ENCODE data around the gene CLEC2L.

CLEC2L gene

DNA sequence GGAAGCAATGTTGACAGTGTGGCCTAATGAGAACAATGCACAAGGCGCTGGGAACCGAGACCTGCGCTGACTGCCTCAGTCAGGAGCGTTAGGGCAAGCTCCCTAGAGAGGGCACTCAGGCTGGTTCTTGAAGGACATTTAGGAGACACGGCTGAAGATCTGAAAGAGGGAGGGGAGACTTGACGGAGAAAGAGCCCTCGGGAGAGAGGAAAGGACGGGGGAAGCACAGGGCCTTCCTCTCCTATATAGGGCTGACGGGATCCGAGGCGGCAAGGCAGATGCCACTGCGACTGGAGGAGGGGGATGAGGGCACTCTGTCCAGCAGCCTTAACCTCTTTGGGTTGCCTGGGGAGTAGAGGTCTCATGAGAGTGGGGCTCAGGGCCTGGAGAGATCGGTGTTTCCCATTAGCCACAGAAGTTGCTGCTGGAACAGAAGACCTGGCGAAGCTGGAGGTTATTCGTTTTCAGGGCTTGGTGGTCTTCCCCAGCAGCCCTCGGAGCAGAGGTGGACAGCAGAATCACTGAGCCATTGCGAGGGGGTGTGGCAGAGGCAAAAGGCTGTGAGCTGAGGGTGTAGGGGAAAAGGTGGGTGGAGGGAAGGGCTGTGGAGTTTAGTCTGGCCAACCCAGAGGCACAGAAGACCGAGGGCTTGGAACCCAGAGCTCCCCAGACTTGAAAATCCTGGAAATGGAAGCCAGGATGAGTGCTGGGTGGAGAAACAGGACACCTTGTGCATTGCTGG lies 36.0 kb downstream of the CLEC2L start:
- no peak for DNase-seq

DNA sequence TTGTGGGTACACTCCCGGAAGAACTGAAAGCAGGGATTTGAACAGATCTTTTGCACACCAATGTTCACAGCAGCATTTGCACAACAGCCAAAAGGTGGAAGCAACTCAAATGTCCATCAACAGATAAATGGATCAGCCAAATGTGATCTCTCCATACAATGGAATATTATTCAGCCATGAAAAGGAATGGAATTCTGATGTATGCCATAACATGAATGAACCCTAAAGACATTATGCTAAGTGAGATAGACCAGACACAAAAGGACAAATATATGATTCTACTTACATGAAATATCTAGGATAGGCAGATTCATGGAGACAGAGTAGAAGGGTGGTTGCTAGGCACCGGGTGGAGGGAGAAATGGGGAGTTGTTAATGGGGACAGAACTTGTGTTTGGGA lies 36.7 kb downstream of the CLEC2L start:
- DNase-seq: no peak

GRCh38 chr7:139560678-139561077 lies 37.2 kb downstream of the CLEC2L start:
- no peak for DNase-seq

DNA sequence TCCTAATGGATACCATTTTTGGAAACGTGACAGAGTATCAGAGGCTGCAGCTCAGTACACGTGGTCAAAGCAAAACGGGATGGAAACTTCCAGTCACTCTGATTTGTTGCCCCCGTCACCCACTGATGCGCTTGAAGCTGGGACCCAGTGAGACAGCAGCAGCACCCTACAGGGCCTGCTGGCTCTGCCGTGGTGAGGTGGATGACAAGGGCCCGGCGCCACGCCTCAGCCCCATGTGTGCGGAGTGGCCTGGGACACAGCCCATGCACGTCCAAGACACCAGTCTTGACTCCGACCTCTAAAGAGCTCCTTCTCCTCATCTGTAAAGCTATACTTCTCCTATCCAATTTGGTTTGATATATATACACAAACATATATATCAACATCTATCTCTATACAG lies 39.0 kb downstream of the CLEC2L start:
- DNase-seq: no peak

DNA sequence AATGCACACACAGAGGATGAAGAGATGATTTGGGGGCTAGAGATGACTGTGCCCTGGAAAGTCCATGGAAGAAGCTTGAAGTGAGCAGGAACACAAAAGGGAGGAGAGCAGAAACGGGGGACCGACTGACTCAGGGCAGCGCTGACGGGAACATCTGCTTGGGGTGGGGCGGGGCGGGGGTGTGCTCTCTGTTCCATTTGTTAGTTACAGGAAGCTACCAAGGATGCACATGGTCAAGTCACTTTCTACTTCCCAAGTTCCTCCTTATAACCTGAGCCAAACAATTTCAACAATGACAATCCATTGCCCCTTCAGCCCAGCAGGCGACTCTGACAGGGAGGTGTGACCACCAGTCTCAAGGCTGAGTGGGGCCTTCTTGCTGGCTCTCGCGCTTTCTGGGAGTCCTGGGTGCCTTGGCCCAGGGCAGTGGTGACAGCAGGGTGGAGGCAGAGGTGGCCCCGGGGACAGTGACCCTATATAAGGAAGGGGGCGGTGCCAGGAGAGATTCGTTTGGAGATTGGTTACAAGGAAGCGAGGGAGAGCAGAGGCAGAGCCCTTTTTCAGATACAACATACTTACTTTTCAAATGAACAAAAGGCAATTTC lies 39.6 kb downstream of the CLEC2L start:
- DNase-seq: no peak

DNA sequence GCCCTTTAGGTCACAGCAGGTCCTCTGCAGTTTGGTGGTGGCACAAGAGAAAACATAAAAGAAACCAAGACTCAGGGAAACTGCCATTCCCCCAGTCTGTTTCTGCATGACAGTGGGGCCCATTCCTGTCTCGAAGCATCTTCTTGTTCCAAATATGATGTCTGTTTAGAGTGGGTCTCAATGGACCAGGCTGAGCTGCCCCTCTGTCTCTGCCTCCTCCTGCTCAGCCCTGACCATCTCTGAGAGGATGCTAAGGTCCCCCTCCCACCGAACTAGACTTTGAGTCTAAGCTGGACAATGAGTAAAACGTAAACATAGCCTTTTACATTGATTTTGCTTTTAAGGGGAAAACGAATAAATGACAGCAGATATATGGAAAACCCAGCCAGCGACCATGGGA lies 40.4 kb downstream of the CLEC2L start:
- no peak for DNase-seq

- DNase-seq: no peak
Observed at GRCh38 chr7:139566075-139566474, 42.6 kb downstream of the CLEC2L start.

- no peak for DNase-seq
Observed at GRCh38 chr7:139566736-139567646, 43.5 kb downstream of the CLEC2L start.

GRCh38 chr7:139567647-139568345 lies 44.3 kb downstream of the CLEC2L start:
- no peak for DNase-seq

DNA sequence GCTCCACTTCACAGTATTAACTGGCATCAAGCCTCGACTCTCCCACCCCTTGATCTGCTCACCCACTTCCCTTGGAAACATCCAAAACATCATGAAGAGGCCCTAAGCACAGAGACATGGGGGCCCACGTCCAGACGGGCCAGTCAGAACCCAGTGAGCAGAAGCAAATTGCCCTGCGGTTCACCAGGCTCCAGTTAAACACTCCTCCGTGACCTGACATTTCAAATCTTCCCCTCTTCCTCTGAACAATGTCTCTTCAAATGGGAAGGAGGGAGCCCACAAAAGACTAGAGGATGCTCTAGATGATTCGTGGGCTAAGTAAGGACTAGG lies 44.8 kb downstream of the CLEC2L start:
- no peak for DNase-seq

GRCh38 chr7:139568813-139569490 lies 45.5 kb downstream of the CLEC2L start:
- DNase-seq: no peak

DNA sequence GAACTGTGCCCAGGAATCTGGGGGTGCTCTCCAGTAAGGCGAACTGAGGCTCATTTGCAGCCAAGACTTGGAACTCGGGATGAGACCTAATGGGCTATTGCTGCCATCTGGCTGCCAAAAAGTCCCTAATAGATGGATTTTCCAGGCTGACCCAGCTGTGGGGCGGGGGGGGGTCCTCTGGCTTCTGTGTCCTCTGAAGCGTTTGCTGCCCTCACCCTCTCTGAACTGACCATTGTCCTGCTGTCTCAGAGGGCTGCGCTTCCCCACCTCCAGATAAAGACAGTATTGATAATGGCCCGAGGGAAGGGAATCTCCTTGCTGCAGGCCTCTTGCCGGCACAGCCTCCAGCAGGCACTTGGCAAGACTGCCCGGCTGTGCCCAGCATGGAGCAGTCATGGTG lies 46.6 kb downstream of the CLEC2L start:
- no peak for DNase-seq

DNA sequence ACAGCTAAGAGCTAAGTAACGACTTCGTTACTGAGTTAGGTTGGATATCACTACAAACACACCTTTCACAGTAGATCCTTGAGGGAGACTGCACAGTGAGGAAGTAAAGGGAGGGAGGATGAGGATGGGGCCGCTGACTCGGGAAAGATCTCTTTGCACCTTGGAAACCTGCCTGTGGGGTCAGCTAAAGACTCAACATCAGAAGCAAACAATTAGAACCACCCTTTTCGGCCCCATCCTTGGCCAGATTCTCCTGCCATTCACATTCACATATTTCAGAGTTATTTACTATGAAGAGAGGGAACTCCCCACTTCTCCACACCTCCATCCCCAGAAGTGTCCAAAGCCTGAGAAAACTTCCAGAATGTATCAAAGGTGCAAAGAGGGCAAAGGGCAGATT lies 47.1 kb downstream of the CLEC2L start:
- no peak for DNase-seq

DNA sequence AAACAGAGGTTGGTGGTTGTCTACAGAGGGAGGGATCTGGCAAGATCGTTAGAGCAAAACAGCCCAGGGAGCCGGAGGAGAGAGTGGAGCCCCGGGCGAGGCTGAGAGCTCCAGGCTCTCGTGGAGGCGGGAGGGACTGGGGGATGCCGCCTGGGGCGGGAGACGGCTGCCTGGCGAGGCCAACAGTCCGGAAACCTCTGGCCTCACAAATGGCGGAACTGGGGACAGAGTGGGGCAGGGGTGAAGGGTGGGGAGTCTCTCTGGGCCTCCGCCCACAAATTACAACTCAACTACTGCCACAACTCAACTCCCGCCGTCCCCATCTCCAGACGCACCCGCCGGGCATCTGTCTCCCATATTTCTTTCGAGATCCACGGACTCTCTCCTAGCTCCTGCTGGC lies 47.7 kb downstream of the CLEC2L start:
- no peak for DNase-seq

- DNase-seq: no peak
Observed at GRCh38 chr7:139571651-139572050, 48.2 kb downstream of the CLEC2L start.

DNA sequence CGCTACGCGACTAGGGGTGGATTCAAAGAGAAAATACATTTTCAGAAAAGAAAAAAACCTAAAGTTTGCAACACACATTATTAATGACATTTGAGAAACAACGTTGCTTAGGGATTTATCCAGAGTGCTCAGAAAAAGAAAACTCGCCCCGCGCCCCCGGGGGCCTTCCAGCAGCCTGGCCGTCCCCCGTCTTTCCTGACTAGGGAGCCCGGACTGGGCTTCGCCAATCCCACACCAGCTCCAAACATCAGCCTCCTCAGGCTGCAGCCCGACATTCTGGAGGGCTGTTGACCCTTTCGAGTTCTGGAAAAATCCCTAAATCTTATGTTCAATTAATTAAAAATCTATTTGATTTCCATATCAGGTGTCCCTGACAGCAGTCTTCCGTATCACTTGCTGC lies 48.6 kb downstream of the CLEC2L start:
- DNase-seq: no peak

DNA sequence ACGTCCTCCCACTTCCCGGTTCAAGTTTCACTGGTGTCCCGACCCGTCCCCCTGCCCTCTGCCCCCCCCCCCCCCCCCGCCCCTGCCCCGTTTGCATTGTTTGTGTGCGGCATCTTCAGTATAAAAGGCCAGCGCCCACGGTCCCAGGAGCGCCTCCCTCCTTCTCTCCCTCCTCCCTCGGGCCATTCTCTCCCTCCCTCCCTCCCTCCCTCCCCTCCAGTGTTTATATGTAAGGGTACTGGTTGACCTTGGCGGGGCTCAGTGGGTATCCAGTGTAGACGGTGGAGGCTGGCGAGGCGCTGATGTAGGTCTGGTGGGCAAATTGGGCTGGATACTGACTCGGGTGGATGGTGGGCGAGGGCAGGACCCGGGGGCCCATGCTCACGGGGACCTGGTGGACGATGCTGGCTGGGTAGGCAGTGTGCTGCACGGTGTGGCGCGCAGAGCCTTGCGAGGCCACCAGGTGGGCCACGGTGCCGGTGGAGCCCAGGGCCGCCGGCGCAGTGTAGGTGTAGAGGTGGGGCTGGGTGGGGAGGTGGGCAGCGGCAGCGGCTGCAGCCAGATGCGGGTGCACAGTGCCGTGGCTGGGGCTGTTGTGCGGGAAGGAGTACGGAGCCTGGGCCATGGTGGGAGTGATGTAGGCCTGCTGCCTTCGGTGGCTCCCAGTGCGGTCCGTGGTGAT lies 49.4 kb downstream of the CLEC2L start:
- DNase-seq: no peak

DNA sequence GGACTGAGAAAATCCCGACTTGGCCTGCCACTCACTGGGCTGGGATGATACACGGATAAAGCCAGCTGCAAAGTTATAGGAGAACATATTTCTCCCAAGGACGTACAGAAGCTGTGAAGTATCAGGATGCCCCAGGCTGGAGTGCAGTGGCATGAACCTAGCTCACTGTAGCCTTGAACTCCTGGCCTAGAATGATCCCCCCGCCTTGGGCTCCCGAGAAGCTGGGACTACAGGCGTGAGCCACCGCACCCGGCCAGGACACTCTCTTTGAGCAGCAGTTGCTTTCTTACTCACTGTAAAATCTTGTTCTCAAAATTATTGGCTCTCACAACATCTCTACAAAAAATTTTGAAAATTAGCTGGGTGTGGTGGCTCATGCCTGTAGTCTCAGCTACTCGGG lies 50.4 kb downstream of the CLEC2L start:
- DNase-seq: no peak

DNA sequence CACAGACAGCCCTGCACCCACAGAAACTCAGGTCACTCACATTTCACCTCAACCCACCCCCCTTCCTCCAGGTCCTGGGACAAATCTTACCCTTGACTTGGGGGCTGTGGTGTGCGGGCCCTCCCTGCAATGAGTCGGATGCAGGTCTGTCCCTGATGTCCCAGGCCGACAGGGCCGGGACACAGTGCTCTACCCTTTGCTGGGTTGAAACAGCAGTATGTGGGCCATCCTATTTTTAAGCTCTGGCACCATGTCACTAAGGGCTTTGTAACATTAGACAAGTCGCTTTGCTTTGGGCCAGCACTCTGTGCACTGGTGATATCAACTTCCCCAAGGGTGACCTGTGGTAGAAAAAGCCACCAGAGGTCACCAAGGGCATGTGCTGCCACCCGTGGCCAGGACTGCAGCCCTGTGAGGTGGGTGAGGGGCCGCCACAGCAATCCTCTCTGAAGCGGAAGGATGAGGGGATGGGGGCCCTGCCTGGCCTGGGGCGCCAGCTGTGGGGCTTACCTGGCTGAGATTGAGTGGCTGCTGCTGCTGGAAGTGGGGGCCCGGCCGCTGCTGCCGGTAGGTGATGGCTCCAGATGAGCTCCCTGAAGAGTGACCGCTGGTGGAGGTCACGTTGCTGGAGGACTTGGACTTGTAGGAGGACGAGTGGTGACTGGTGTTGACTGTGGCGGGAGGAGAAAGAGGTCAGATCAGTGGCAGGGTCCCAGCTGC lies 51.3 kb downstream of the CLEC2L start:
- no peak for DNase-seq

DNA sequence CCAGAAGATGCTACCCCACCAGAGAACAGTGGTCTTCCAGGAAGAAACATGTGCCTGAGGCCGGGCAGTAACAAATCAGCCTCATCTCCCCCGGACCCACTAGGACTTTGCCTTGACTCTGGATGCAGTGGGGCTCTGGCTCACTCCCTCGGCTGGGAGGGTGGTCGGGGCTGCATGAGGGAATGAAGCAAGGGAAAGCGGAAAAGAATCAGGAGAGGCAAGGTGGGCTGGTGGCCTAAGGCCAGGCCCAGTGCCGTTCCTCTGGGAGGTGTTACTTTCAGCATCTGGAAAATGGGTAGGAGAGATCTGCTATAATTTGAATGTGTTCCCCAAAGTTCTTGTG lies 51.8 kb downstream of the CLEC2L start:
- no peak for DNase-seq

- no peak for DNase-seq
Observed at GRCh38 chr7:139576179-139576973, 52.9 kb downstream of the CLEC2L start.

All from NCI-H1048 (cell line).